H1 (cell line): ENCODE results near the gene ACER3. TPM values are rescaled to one million over a fixed set of nuclear protein-coding genes. Genes with fewer than 3 reads are reported as not detected.
"Not testable (repeated sequence)": the region's sequence is repeated elsewhere in the genome, so short reads cannot be mapped to it uniquely, and the experiment has no call there.

Experiments
- CTCF ChIA-PET: fragments of 300-600 bp; sonication (Branson Sonifier 250); formaldehyde crosslinking; loops from one replicate; lab custom pipeline; 2021; ENCODE audit not compliant: partially characterized antibody; lab: Charles Lee
- POLR2A ChIA-PET: fragments of 300-600 bp; sonication (Branson Sonifier 250); formaldehyde crosslinking; loops from one replicate; lab custom pipeline; 2021; ENCODE audit warnings: inconsistent platforms; ENCODE audit not compliant: partially characterized antibody; lab: Charles Lee
- DNase-seq, 2 experiments: peaks; one replicate each; pipeline versions ENCODE4 v3.0.0 to v3.0.0-alpha.2; 2010 to 2022; ENCODE audit warnings: low spot score in 2 of 2, low read depth in 1 of 2, mixed read lengths in 1 of 2
- FAIRE-seq: peaks from 2 replicates; lab custom pipeline; 2011; peaks lifted over from hg19 to GRCh38; lab: Jason Lieb, UNC
- H2AFZ ChIP-seq: 2 replicates; pipeline ENCODE4 v1.8.1; 2012; ENCODE audit warnings: low read length, inconsistent platforms
- H2AK5ac ChIP-seq: 2 replicates; pipeline ENCODE4 v1.6.1; 2013; ENCODE audit warnings: low read depth, low read length
- H2BK120ac ChIP-seq: replicated peaks from 2 replicates; pipeline ENCODE3; 2013; ENCODE audit warnings: low read depth, low read length, inconsistent platforms
- H2BK12ac ChIP-seq: 2 replicates; pipeline ENCODE4 v1.6.1; 2013; ENCODE audit warnings: low read depth, low read length
- H2BK15ac ChIP-seq: 2 replicates; pipeline ENCODE4 v1.6.1; 2013; ENCODE audit warnings: low read length
- H2BK20ac ChIP-seq: 2 replicates; pipeline ENCODE4 v1.6.1; 2013; ENCODE audit warnings: low read length
- H2BK5ac ChIP-seq: 2 replicates; pipeline ENCODE4 v1.6.1; 2013; ENCODE audit warnings: low read depth, low read length
- H3K14ac ChIP-seq: 2 replicates; pipeline ENCODE4 v1.6.1; 2013; ENCODE audit warnings: inconsistent platforms; ENCODE audit not compliant: insufficient read length
- H3K18ac ChIP-seq: 2 replicates; pipeline ENCODE4 v1.6.1; 2013; ENCODE audit warnings: low read length; ENCODE audit errors: extremely low read depth
- H3K23ac ChIP-seq: 2 replicates; pipeline ENCODE4 v1.6.1; 2013; ENCODE audit warnings: inconsistent platforms; ENCODE audit not compliant: insufficient read length
- H3K23me2 ChIP-seq: 2 replicates; pipeline ENCODE4 v1.6.1; 2013; ENCODE audit warnings: low read depth, low read length
- H3K27ac ChIP-seq: 2 replicates; pipeline ENCODE4 v1.6.1; 2011; ENCODE audit warnings: low read depth, low read length, inconsistent platforms
- H3K27me3 ChIP-seq, 4 experiments: replicated peaks in 1 of 4; 1 replicate in 1 of 4; 2 replicates in 3 of 4; pipeline versions ENCODE4 v1.6.1 to v1.8.1; 2011 to 2013; ENCODE audit warnings: low read length in 3 of 4, mild to moderate bottlenecking in 3 of 4, inconsistent platforms in 2 of 4, mixed read lengths in 2 of 4, moderate library complexity in 1 of 4; ENCODE audit not compliant: control insufficient read depth in 3 of 4, insufficient read depth in 3 of 4; ENCODE audit errors: extremely low read depth in 1 of 4
- H3K36me3 ChIP-seq, 4 experiments: 2 replicates each; pipeline versions ENCODE4 v1.6.1 to v1.8.1; 2011 to 2013; ENCODE audit warnings: mild to moderate bottlenecking in 4 of 4, low read length in 3 of 4, moderate library complexity in 2 of 4, control low read depth in 1 of 4, inconsistent platforms in 1 of 4; ENCODE audit not compliant: insufficient read depth in 4 of 4, control insufficient read depth in 2 of 4
- H3K4ac ChIP-seq: replicated peaks from 2 replicates; pipeline ENCODE3; 2013; ENCODE audit warnings: low read length, low read depth, mixed read lengths, inconsistent platforms; ENCODE audit not compliant: insufficient read length
- H3K4me1 ChIP-seq, 4 experiments: replicated peaks in 1 of 4; 1 replicate in 1 of 4; 2 replicates in 3 of 4; pipeline versions ENCODE4 v1.6.1 to v1.8.1; 2011 to 2013; ENCODE audit warnings: low read length in 3 of 4, inconsistent platforms in 2 of 4, mixed read lengths in 1 of 4; ENCODE audit not compliant: insufficient read depth in 4 of 4, control insufficient read depth in 3 of 4
- H3K4me2 ChIP-seq, 2 experiments: 2 replicates each; pipeline versions ENCODE4 v1.6.1 to v1.8.1; 2011 to 2013; ENCODE audit warnings: low read depth in 2 of 2, low read length in 2 of 2, control low read depth in 1 of 2, inconsistent platforms in 1 of 2, mild to moderate bottlenecking in 1 of 2; ENCODE audit not compliant: insufficient read depth in 1 of 2
- H3K4me3 ChIP-seq, 4 experiments: fragments of 200-600, 300-600 bp in 1 of 4; sonication (generic), shearing (Covaris generic), sonication (Bioruptor Twin) in 1 of 4; 2 replicates each; pipeline versions ENCODE4 v1.5.1 to v1.8.1; 2011 to 2016; ENCODE audit warnings: low read length in 4 of 4, low read depth in 3 of 4, control low read depth in 2 of 4, inconsistent platforms in 2 of 4, mild to moderate bottlenecking in 2 of 4, mixed read lengths in 1 of 4, moderate library complexity in 1 of 4; ENCODE audit not compliant: insufficient read depth in 2 of 4; ENCODE audit errors: extremely low read depth in 1 of 4
- H3K56ac ChIP-seq: replicated peaks from 2 replicates; pipeline ENCODE3; 2013; ENCODE audit warnings: low read depth, mild to moderate bottlenecking, mixed read lengths, low read length, inconsistent platforms; ENCODE audit not compliant: insufficient read length
- H3K79me1 ChIP-seq: 2 replicates; pipeline ENCODE4 v1.6.1; 2013; ENCODE audit warnings: low read depth, low read length, control low read depth
- H3K79me2 ChIP-seq, 2 experiments: 2 replicates each; pipeline versions ENCODE4 v1.6.1 to v1.8.1; 2012 to 2013; ENCODE audit warnings: low read length in 2 of 2, mild to moderate bottlenecking in 2 of 2, inconsistent platforms in 1 of 2; ENCODE audit not compliant: insufficient read depth in 2 of 2, control insufficient read depth in 1 of 2
- H3K9ac ChIP-seq, 4 experiments: replicated peaks in 1 of 4; 1 replicate in 1 of 4; 2 replicates in 3 of 4; pipeline versions ENCODE4 v1.6.1 to v1.8.1; 2011 to 2013; ENCODE audit warnings: low read depth in 3 of 4, low read length in 3 of 4, control low read depth in 2 of 4, mild to moderate bottlenecking in 2 of 4, moderate library complexity in 2 of 4, inconsistent platforms in 1 of 4; ENCODE audit errors: extremely low read depth in 1 of 4
- H3K9me3 ChIP-seq, 2 experiments: 2 replicates each; pipeline versions ENCODE4 v1.6.1 to v1.8.1; 2012 to 2013; ENCODE audit warnings: mild to moderate bottlenecking in 2 of 2, moderate library complexity in 2 of 2, control low read depth in 1 of 2, inconsistent platforms in 1 of 2, low read depth in 1 of 2, low read length in 1 of 2, mixed read lengths in 1 of 2; ENCODE audit not compliant: insufficient read depth in 2 of 2
- H4K20me1 ChIP-seq, 2 experiments: replicated peaks in 1 of 2; 2 replicates each; pipeline versions ENCODE3 to v1.8.1; 2011 to 2013; ENCODE audit warnings: inconsistent platforms in 2 of 2, low read length in 2 of 2, mild to moderate bottlenecking in 1 of 2; ENCODE audit not compliant: insufficient read depth in 2 of 2, control insufficient read depth in 1 of 2
- H4K5ac ChIP-seq: 2 replicates; pipeline ENCODE4 v1.6.1; 2013; ENCODE audit warnings: low read length, low read depth, mixed read lengths, inconsistent platforms; ENCODE audit not compliant: insufficient read length
- H4K8ac ChIP-seq: 2 replicates; pipeline ENCODE4 v1.8.0; 2013; ENCODE audit warnings: mild to moderate bottlenecking, moderate library complexity, low read length, inconsistent platforms; ENCODE audit not compliant: insufficient read depth; ENCODE audit errors: extremely low read depth
- H4K91ac ChIP-seq: replicated peaks from 2 replicates; pipeline ENCODE3; 2013; ENCODE audit warnings: low read length, mixed read lengths, inconsistent platforms; ENCODE audit not compliant: insufficient read length
- KDM1A ChIP-seq: fragments of 200-600, 300-600 bp; sonication (generic); IDR thresholded peaks from 2 replicates; pipeline ENCODE4 v1.7.1; 2016; ENCODE audit warnings: mild to moderate bottlenecking, low read length, borderline replicate concordance
- NRF1 ChIP-seq: IDR thresholded peaks from 2 replicates; pipeline ENCODE4 v1.6.1; 2011; ENCODE audit warnings: mild to moderate bottlenecking, low read depth, low read length, improper control_type of control experiment
- WGBS, 2 experiments: shearing (Covaris generic) in 1 of 2; methylation state at CpG; one replicate each; pipeline versions ENCODE4 v1.1.6 to v1.1.7; 2013 to 2015; ENCODE audit warnings: low lambda C conversion rate in 2 of 2, mixed read lengths in 2 of 2, inconsistent platforms in 1 of 2, low coverage in 1 of 2, missing lambda C conversion rate in 1 of 2; ENCODE audit not compliant: insufficient replicate concordance in 2 of 2, insufficient coverage in 1 of 2, insufficient read length in 1 of 2; ENCODE audit errors: extremely low coverage in 1 of 2, missing lambda C conversion rate in 1 of 2; 5-methylcytosine and 5-hydroxymethylcytosine counted together
- polyA plus RNA-seq, 7 experiments: library from polyadenylated mRNA; depleted of rRNA in 3 of 7; stranded (reverse) in 5 of 7; unstranded in 2 of 7; fragments of >200 nt in 5 of 7; fragments of 200-250 nt in 2 of 7; gene quantifications; 1 replicate in 5 of 7; 2 replicates in 1 of 7; 4 replicates in 1 of 7; pipeline versions ENCODE4 v1.2.1 to v1.2.3, GENCODE V29; 2011 to 2013; ENCODE audit warnings: missing spikeins in 2 of 7, mixed read lengths in 2 of 7
- total RNA-seq: library from RNA; stranded (reverse); fragmentation: NEBNext Ultra II Directional; extraction: Animal tissue kit (Norgen Biotek cat#: 25700); gene quantifications from 2 replicates; pipeline ENCODE4 v1.2.1, GENCODE V29; 2021

The ACER3 gene
- total and polyA plus RNA-seq, 2 of the 8 experiments (the other 6 are each of a cell fraction or from before 2014, with no cell fraction given): 5.7 to 16.2 TPM

DNA sequence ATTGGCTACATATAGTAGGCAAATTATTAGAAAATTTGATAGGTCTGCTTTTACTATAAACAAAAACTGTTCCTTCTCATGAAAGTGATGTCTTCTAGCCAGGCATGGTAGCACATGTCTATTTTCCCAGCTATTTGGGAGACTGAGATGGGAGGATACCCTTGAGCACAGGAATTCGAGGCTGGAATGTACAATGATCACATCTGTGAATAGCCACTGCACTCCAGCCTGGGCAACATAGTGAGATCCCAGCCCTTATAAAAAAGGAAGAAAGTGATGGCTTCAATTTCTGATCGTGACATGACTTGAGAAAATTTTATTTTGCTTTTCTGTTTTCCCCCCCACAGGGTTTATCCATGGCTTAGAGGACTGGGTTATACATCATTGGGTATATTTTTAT, 154.0 kb downstream of the ACER3 start (continued):
- TF ChIP-seq KDM1A (no peak), NRF1 (no peak)

GRCh38 chr11:77018396-77018924, 157.7 kb downstream of the ACER3 start:
- H3K9me3 ChIP-seq, H3K23me2 ChIP-seq, H4K5ac ChIP-seq, H3K36me3 ChIP-seq, H3K56ac ChIP-seq, H3K79me2 ChIP-seq, H2BK12ac ChIP-seq, H3K27ac ChIP-seq, H4K20me1 ChIP-seq, H3K4ac ChIP-seq, H2BK20ac ChIP-seq, H3K4me1 ChIP-seq, H3K23ac ChIP-seq, H4K91ac ChIP-seq, H4K8ac ChIP-seq, FAIRE-seq, H2BK15ac ChIP-seq, H2AK5ac ChIP-seq, H2AFZ ChIP-seq, H2BK5ac ChIP-seq, H3K4me3 ChIP-seq, H3K9ac ChIP-seq, H3K27me3 ChIP-seq, POLR2A ChIA-PET, H3K18ac ChIP-seq, H3K14ac ChIP-seq, H3K79me1 ChIP-seq, H3K4me2 ChIP-seq, H2BK120ac ChIP-seq, DNase-seq: not testable (repeated sequence)
- WGBS, 2 experiments: 91% methylated on average over 2 of the region's 2 CpGs; no CpG with 5 or more reads in 1 of the 2 experiments
- CTCF ChIA-PET: interaction anchor here (1.2 to 1.8 kb wide), 2 partner anchors 29 to 296 kb away, joined by 5 read pairs; no protein-coding TSS in a partner anchor
